Endothelial cell of umbilical vein (primary cell): ENCODE measurements around the gene LRP6. TPM values are rescaled to one million over a fixed set of nuclear protein-coding genes. Genes with fewer than 3 reads are reported as not detected.

ENCODE experiments used
- BruUV-seq: library from RNA; stranded (reverse); fragments of 400-500 nt; replicated peaks from 2 replicates; lab custom pipeline; 2021; lab: Mats Ljungman, UMichigan
- CTCF ChIA-PET: fragments of 300-600, 350-600 bp; sonication (Branson Sonifier 250); formaldehyde crosslinking; loops from one replicate; lab custom pipeline; 2021; ENCODE audit warnings: antibody characterized with exemption, inconsistent platforms; lab: Charles Lee
- POLR2A ChIA-PET: fragments of 300-600, 350-600 bp; sonication (Branson Sonifier 250); formaldehyde crosslinking; loops from one replicate; lab custom pipeline; 2021; ENCODE audit warnings: antibody characterized with exemption, inconsistent platforms; lab: Charles Lee
- DNase-seq: peaks from one replicate; pipeline ENCODE4 v3.0.0-alpha.2; 2011; ENCODE audit warnings: low read depth, low spot score
- FAIRE-seq: peaks from 2 replicates; lab custom pipeline; 2011; peaks lifted over from hg19 to GRCh38; lab: Jason Lieb, UNC
- H2AFZ ChIP-seq: 2 replicates; pipeline ENCODE4 v1.6.0; 2012; ENCODE audit warnings: low read depth, low read length, control low read depth, inconsistent platforms
- H3K27ac ChIP-seq: 2 replicates; pipeline ENCODE4 v1.5.1; 2011; ENCODE audit warnings: low read depth, mild to moderate bottlenecking, control low read depth, low read length, moderate library complexity; ENCODE audit not compliant: insufficient read depth
- H3K27me3 ChIP-seq, 2 experiments: 2 replicates each; pipeline versions ENCODE4 v1.6.0 to v1.6.1; 2011; ENCODE audit warnings: low read length in 2 of 2, mixed read lengths in 1 of 2; ENCODE audit not compliant: control insufficient read depth in 2 of 2, insufficient read depth in 2 of 2
- H3K36me3 ChIP-seq, 2 experiments: 2 replicates in 1 of 2; 3 replicates in 1 of 2; pipeline ENCODE4 v1.5.1; 2011; ENCODE audit warnings: low read length in 2 of 2, mild to moderate bottlenecking in 1 of 2, moderate library complexity in 1 of 2; ENCODE audit not compliant: control insufficient read depth in 2 of 2, insufficient read depth in 2 of 2; ENCODE audit errors: extremely low read depth in 1 of 2
- H3K4me1 ChIP-seq: 3 replicates; pipeline ENCODE4 v1.5.1; 2011; ENCODE audit warnings: mild to moderate bottlenecking, low read length; ENCODE audit not compliant: control insufficient read depth, insufficient read depth; ENCODE audit errors: extremely low read depth
- H3K4me2 ChIP-seq: 2 replicates; pipeline ENCODE4 v1.6.1; 2011; ENCODE audit warnings: low read length, control low read depth, mixed read lengths; ENCODE audit not compliant: insufficient read depth
- H3K4me3 ChIP-seq, 3 experiments: fragments of 200-600 bp in 1 of 3; sonication (generic), shearing (Covaris generic) in 1 of 3; replicated peaks in 1 of 3; 2 replicates each; pipeline ENCODE4 v1.5.1; 2011 to 2016; ENCODE audit warnings: control low read depth in 3 of 3, low read length in 3 of 3, mild to moderate bottlenecking in 2 of 3, inconsistent platforms in 1 of 3, low read depth in 1 of 3, moderate library complexity in 1 of 3; ENCODE audit not compliant: insufficient read depth in 1 of 3
- H3K79me2 ChIP-seq: 2 replicates; pipeline ENCODE4 v1.6.0; 2012; ENCODE audit warnings: low read length, inconsistent platforms; ENCODE audit not compliant: control insufficient read depth, insufficient read depth
- H3K9ac ChIP-seq: replicated peaks from 2 replicates; pipeline ENCODE3; 2011; ENCODE audit warnings: low read length, control low read depth; ENCODE audit not compliant: insufficient read depth; ENCODE audit errors: extremely low read depth
- H3K9me1 ChIP-seq: replicated peaks from 3 replicates; pipeline ENCODE4 v1.6.0; 2011; ENCODE audit warnings: mild to moderate bottlenecking, low read length; ENCODE audit not compliant: control insufficient read depth, insufficient read depth; ENCODE audit errors: extremely low read depth
- H3K9me3 ChIP-seq: replicated peaks from 2 replicates; pipeline ENCODE4 v1.5.1; 2012; ENCODE audit warnings: low read length, inconsistent platforms; ENCODE audit not compliant: control insufficient read depth, insufficient read depth
- H4K20me1 ChIP-seq: replicated peaks from 2 replicates; pipeline ENCODE3; 2011; ENCODE audit warnings: mild to moderate bottlenecking, low read length; ENCODE audit not compliant: control insufficient read depth, insufficient read depth; ENCODE audit errors: extremely low read depth
- CTCF ChIP-seq, 2 donors: IDR thresholded peaks; 1 replicate in 1 of 2; 2 replicates in 1 of 2; pipeline ENCODE4 v1.5.1; 2011; ENCODE audit warnings: low read length in 2 of 2, mild to moderate bottlenecking in 2 of 2, moderate library complexity in 2 of 2, control low read depth in 1 of 2, inconsistent platforms in 1 of 2, low read depth in 1 of 2; ENCODE audit not compliant: insufficient read depth in 1 of 2; ENCODE audit errors: extremely low read depth in 1 of 2
- EZH2 ChIP-seq: IDR thresholded peaks from 2 replicates; pipeline ENCODE4 v1.6.1; 2012; ENCODE audit warnings: borderline replicate concordance, low read depth, mild to moderate bottlenecking, moderate library complexity, low read length, inconsistent platforms; ENCODE audit not compliant: severe bottlenecking
- FOS ChIP-seq: IDR thresholded peaks from 2 replicates; pipeline ENCODE4 v1.6.1; 2011; ENCODE audit warnings: mild to moderate bottlenecking, low read length, moderate library complexity, borderline replicate concordance; ENCODE audit not compliant: insufficient read depth
- GATA2 ChIP-seq: IDR thresholded peaks from 2 replicates; pipeline ENCODE4 v1.7.0; 2011; ENCODE audit warnings: low read depth, mild to moderate bottlenecking, moderate library complexity, mixed read lengths, low read length; ENCODE audit not compliant: insufficient read length, insufficient read depth
- JUN ChIP-seq: IDR thresholded peaks from 2 replicates; pipeline ENCODE4 v1.6.1; 2011; ENCODE audit warnings: borderline replicate concordance, low read depth; ENCODE audit not compliant: insufficient read length, insufficient read depth
- MYC ChIP-seq: IDR thresholded peaks from one replicate; pipeline ENCODE4 v1.6.1; 2011; ENCODE audit warnings: mild to moderate bottlenecking, low read depth, low read length
- POLR2A ChIP-seq: IDR thresholded peaks from 2 replicates; pipeline ENCODE4 v1.6.1; 2012; ENCODE audit warnings: low read depth, mild to moderate bottlenecking, control low read depth, low read length
- POLR2AphosphoS5 ChIP-seq: IDR thresholded peaks from 2 replicates; pipeline ENCODE4 v1.6.1; 2012; ENCODE audit warnings: low read depth, mild to moderate bottlenecking, control low read depth, low read length, moderate library complexity; ENCODE audit not compliant: insufficient read depth
- dilution Hi-C: fragments of 300-500 bp; cut with MboI; formaldehyde crosslinking; loops from one replicate; pipeline ENCODE4 v1.15.0; 2019; ENCODE audit warnings: low sequenced_read_pairs; ENCODE audit not compliant: extremely low pct_ligation_motif_present
- intact Hi-C: fragments of 100-400 bp; cut with micrococcal nuclease; formaldehyde crosslinking; loops from one replicate; pipeline ENCODE4 v1.10.0; 2022
- polyA plus RNA-seq, 4 experiments: library from polyadenylated mRNA; depleted of rRNA in 3 of 4; stranded (reverse) in 3 of 4; unstranded in 1 of 4; fragments of >200 nt; gene quantifications; 2 replicates each; pipeline versions ENCODE4 v1.2.1 to v1.2.3, GENCODE V29; 2011 to 2012; ENCODE audit warnings: missing spikeins in 1 of 4
- total RNA-seq: library from RNA; stranded (reverse); gene quantifications from 2 replicates; pipeline ENCODE4 v1.2.3, GENCODE V29; 2021
- TF ChIP-seq, protein P1 (sequence below): IDR thresholded peaks from 2 replicates; pipeline ENCODE4 v1.6.1; 2011; ENCODE audit not compliant: insufficient read depth, insufficient read length

LRP6 gene
- total and polyA plus RNA-seq, 2 donors (not counting 3 experiments of a cell fraction or from before 2014, with no cell fraction given), result 28.5 to 41.7 TPM

GRCh38 chr12:12212769-12213168 lies 54.1 kb downstream of the LRP6 start:
- peaks cover 17% of the 10 kb centered on the region for H3K4me1 ChIP-seq
- BruUV-seq, result no TSS peak
- H4K20me1 ChIP-seq, result peaks cover 2% of the 10 kb centered on the region
- intact Hi-C loops (no loop called here), dilution Hi-C loops (no loop called here)
- no peaks in the 10 kb centered on the region for H3K36me3 ChIP-seq
- no peak overlapping the region for H3K4me2 ChIP-seq
- H3K4me3 ChIP-seq, result no peak overlapping the region
- FAIRE-seq, result no peak
- ChIA-PET POLR2A (no interaction called here), CTCF (no interaction called here)
- no peak overlapping the region for H2AFZ ChIP-seq
- H3K9me3 ChIP-seq, result no peaks in the 10 kb centered on the region
- no peaks in the 10 kb centered on the region for H3K27me3 ChIP-seq
- no peaks in the 10 kb centered on the region for H3K9me1 ChIP-seq
- DNase-seq, result no peak
- H3K79me2 ChIP-seq, result peaks cover 12% of the 10 kb centered on the region
- H3K27ac ChIP-seq, result no peak overlapping the region
- no peak overlapping the region for H3K9ac ChIP-seq
- TF ChIP-seq CTCF (IDR thresholded peaks at IDR 0.05; ENCODE audit: extremely low read depth in 1 of 2, insufficient read depth in 1 of 2, low read depth in 1 of 2, low read length in 2 of 2), result no peak
- no peak for TF ChIP-seq FOS
- no peak for TF ChIP-seq EZH2
- TF ChIP-seq POLR2AphosphoS5, result no peak
- TF ChIP-seq MYC, result no peak
- TF ChIP-seq GATA2, result no peak
- TF ChIP-seq POLR2A, result no peak
- TF ChIP-seq, protein P1, sequence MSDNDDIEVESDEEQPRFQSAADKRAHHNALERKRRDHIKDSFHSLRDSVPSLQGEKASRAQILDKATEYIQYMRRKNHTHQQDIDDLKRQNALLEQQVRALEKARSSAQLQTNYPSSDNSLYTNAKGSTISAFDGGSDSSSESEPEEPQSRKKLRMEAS, result no peak
- TF ChIP-seq JUN, result no peak
